ENCODE data around the gene TRPM3.

GRCh38 chr9:70792796-70793195 lies 328.6 kb downstream of the TRPM3 start:
- TF ChIP-seq CTCF (IDR thresholded peaks at IDR 0.05 in 8 of 11, conservative IDR thresholded peaks at IDR 0.05 in 3 of 11) (no peak), POLR2A (IDR thresholded peaks at IDR 0.05) (no peak), POLR2AphosphoS5 (IDR thresholded peaks at IDR 0.05) (no peak)

All from spleen (tissue), 7 donors.